Neural progenitor cell (in vitro differentiated cells): ENCODE results near the gene MAP3K13. TPM values are rescaled to one million over a fixed set of nuclear protein-coding genes. Genes with fewer than 3 reads are reported as not detected.

Experiments
- DNase-seq: peaks from one replicate; pipeline ENCODE4 v3.0.0-alpha.2; 2016; ENCODE audit warnings: low spot score
- H2AFZ ChIP-seq: fragments of 200-600 bp; sonication (generic); replicated peaks from 2 replicates; pipeline ENCODE4 v1.6.1; 2016; ENCODE audit warnings: antibody characterized with exemption
- H3F3A ChIP-seq: fragments of 200-600 bp; sonication (generic); 2 replicates; pipeline ENCODE4 v1.6.1; 2016; ENCODE audit warnings: antibody characterized with exemption, low read depth
- H3K27ac ChIP-seq: fragments of 200-600 bp; sonication (generic); 2 replicates; pipeline ENCODE4 v1.5.1; 2016; ENCODE audit warnings: mild to moderate bottlenecking
- H3K27me3 ChIP-seq: fragments of 200-600 bp; sonication (generic); 2 replicates; pipeline ENCODE4 v1.6.1; 2016; ENCODE audit warnings: mild to moderate bottlenecking, moderate library complexity
- H3K36me3 ChIP-seq: fragments of 200-600 bp; sonication (generic); 2 replicates; pipeline ENCODE4 v1.5.1; 2016
- H3K4me1 ChIP-seq: fragments of 200-600 bp; sonication (generic); 2 replicates; pipeline ENCODE4 v1.6.1; 2016; ENCODE audit warnings: mixed run types
- H3K4me2 ChIP-seq: fragments of 200-600 bp; sonication (generic); 2 replicates; pipeline ENCODE4 v1.6.1; 2016
- H3K4me3 ChIP-seq: fragments of 200-600 bp; sonication (generic); 2 replicates; pipeline ENCODE4 v1.5.1; 2016
- H3K79me2 ChIP-seq: fragments of 200-600 bp; sonication (generic); 2 replicates; pipeline ENCODE4 v1.6.1; 2016; ENCODE audit warnings: low read depth
- H3K9ac ChIP-seq: fragments of 200-600 bp; sonication (generic); 2 replicates; pipeline ENCODE4 v1.6.1; 2016
- H3K9me3 ChIP-seq: fragments of 200-600 bp; sonication (generic); 2 replicates; pipeline ENCODE4 v1.5.1; 2016; ENCODE audit warnings: low read depth
- H4K20me1 ChIP-seq: fragments of 200-600 bp; sonication (generic); 2 replicates; pipeline ENCODE4 v1.6.1; 2016; ENCODE audit warnings: low read depth
- H3K27ac Mint-ChIP-seq: 3 replicates; pipeline ENCODE4 v1.8.0; 2021; ENCODE audit warnings: mixed read lengths
- H3K27me3 Mint-ChIP-seq: 2 replicates; pipeline ENCODE4 v1.8.0; 2022; ENCODE audit warnings: low read depth, mild to moderate bottlenecking, inconsistent platforms, moderate library complexity, mixed read lengths; ENCODE audit not compliant: insufficient read depth
- H3K36me3 Mint-ChIP-seq: 3 replicates; pipeline ENCODE4 v1.8.0; 2021; ENCODE audit warnings: mixed read lengths
- H3K4me1 Mint-ChIP-seq: 3 replicates; pipeline ENCODE4 v1.8.0; 2021; ENCODE audit warnings: mixed read lengths
- H3K4me3 Mint-ChIP-seq: 3 replicates; pipeline ENCODE4 v1.8.0; 2021; ENCODE audit warnings: mild to moderate bottlenecking, moderate library complexity, mixed read lengths
- H3K9me3 Mint-ChIP-seq: 3 replicates; pipeline ENCODE4 v1.8.0; 2020; ENCODE audit warnings: mixed read lengths
- CTCF ChIP-seq: fragments of 200-600 bp; sonication (generic); IDR thresholded peaks from 2 replicates; pipeline ENCODE4 v1.5.1; 2017; ENCODE audit warnings: antibody characterized with exemption, mild to moderate bottlenecking
- EZH2 ChIP-seq: fragments of 200-600 bp; sonication (generic); IDR thresholded peaks from 2 replicates; pipeline ENCODE4 v1.6.1; 2017; ENCODE audit warnings: antibody characterized with exemption, mild to moderate bottlenecking, moderate library complexity
- EZH2phosphoT487 ChIP-seq: fragments of 200-600 bp; sonication (generic); IDR thresholded peaks from 2 replicates; pipeline ENCODE4 v1.6.1; 2017; ENCODE audit warnings: antibody characterized with exemption
- total RNA-seq: library from RNA; depleted of rRNA; stranded (reverse); fragments of >200 nt; gene quantifications from 2 replicates; pipeline ENCODE4 v1.2.3, GENCODE V29; 2015; ENCODE audit warnings: low replicate concordance

The MAP3K13 gene
- total RNA-seq, 1 donor from 2014 or later = 34.6 TPM

- Mint-ChIP-seq H3K4me3 (no peak overlapping the region), H3K4me1 (peaks cover 4% of the 10 kb centered on the region), H3K9me3 (no peaks in the 10 kb centered on the region), H3K27ac (no peak overlapping the region), H3K36me3 (no peaks in the 10 kb centered on the region), H3K27me3 (no peaks in the 10 kb centered on the region)
- no peaks in the 10 kb centered on the region for H4K20me1 ChIP-seq
- no peak overlapping the region for H2AFZ ChIP-seq
- DNase-seq = no peak
- no peaks in the 10 kb centered on the region for H3K27me3 ChIP-seq
- H3K4me2 ChIP-seq = no peak overlapping the region
- TF ChIP-seq EZH2 (no peak), EZH2phosphoT487 (no peak), CTCF (no peak)
- no peaks in the 10 kb centered on the region for H3K79me2 ChIP-seq
- no peaks in the 10 kb centered on the region for H3K4me1 ChIP-seq
- no peak overlapping the region for H3K27ac ChIP-seq
- H3K36me3 ChIP-seq = no peaks in the 10 kb centered on the region
- H3K9me3 ChIP-seq = no peaks in the 10 kb centered on the region
- no peak overlapping the region for H3K9ac ChIP-seq
- H3F3A ChIP-seq = no peaks in the 10 kb centered on the region
- H3K4me3 ChIP-seq = no peak overlapping the region
Measured at GRCh38 chr3:185420762-185421161, 57.8 kb downstream of the MAP3K13 start.

- Histone ChIP-seq H3K4me2 (no peak overlapping the region), H3K36me3 (no peaks in the 10 kb centered on the region), H3K27me3 (no peaks in the 10 kb centered on the region), H3K4me1 (no peaks in the 10 kb centered on the region), H2AFZ (no peak overlapping the region), H3K27ac (no peak overlapping the region), H3K79me2 (no peaks in the 10 kb centered on the region), H3K4me3 (no peak overlapping the region), H3F3A (no peaks in the 10 kb centered on the region), H3K9ac (no peak overlapping the region), H4K20me1 (no peaks in the 10 kb centered on the region), H3K9me3 (no peaks in the 10 kb centered on the region)
- H3K36me3 Mint-ChIP-seq = no peaks in the 10 kb centered on the region
- no peak overlapping the region for H3K4me3 Mint-ChIP-seq
- H3K9me3 Mint-ChIP-seq = no peaks in the 10 kb centered on the region
- peaks cover 4% of the 10 kb centered on the region for H3K4me1 Mint-ChIP-seq
- DNase-seq = no peak
- TF ChIP-seq EZH2 = no peak
- TF ChIP-seq EZH2phosphoT487 = no peak
- no peak for TF ChIP-seq CTCF
- H3K27ac Mint-ChIP-seq = no peak overlapping the region
- no peaks in the 10 kb centered on the region for H3K27me3 Mint-ChIP-seq
Measured at GRCh38 chr3:185421577-185422232, 58.8 kb downstream of the MAP3K13 start.

- DNase-seq = no peak
- H3K4me1 ChIP-seq = no peaks in the 10 kb centered on the region
- no peak overlapping the region for H2AFZ ChIP-seq
- no peaks in the 10 kb centered on the region for H3K36me3 ChIP-seq
- no peaks in the 10 kb centered on the region for H3F3A ChIP-seq
- Mint-ChIP-seq H3K4me3 (no peak overlapping the region), H3K27me3 (no peaks in the 10 kb centered on the region), H3K9me3 (no peaks in the 10 kb centered on the region), H3K27ac (no peak overlapping the region), H3K4me1 (peaks cover 4% of the 10 kb centered on the region), H3K36me3 (no peaks in the 10 kb centered on the region)
- no peak overlapping the region for H3K9ac ChIP-seq
- H3K27ac ChIP-seq = no peak overlapping the region
- no peak for TF ChIP-seq CTCF
- no peak for TF ChIP-seq EZH2
- no peak for TF ChIP-seq EZH2phosphoT487
- H4K20me1 ChIP-seq = no peaks in the 10 kb centered on the region
- H3K79me2 ChIP-seq = no peaks in the 10 kb centered on the region
- no peak overlapping the region for H3K4me2 ChIP-seq
- H3K27me3 ChIP-seq = no peaks in the 10 kb centered on the region
- no peak overlapping the region for H3K4me3 ChIP-seq
- no peaks in the 10 kb centered on the region for H3K9me3 ChIP-seq
Measured at GRCh38 chr3:185422677-185423076, 59.7 kb downstream of the MAP3K13 start.
